HL-60/S4 treated with retinoic acid at 250 ng/mL for 4 days and 3 days (cell line): ENCODE measurements around the gene COL23A1.

Source experiments
- in situ Hi-C: fragments of 300-500 bp; cut with MboI; formaldehyde crosslinking; loops from 2 replicates; pipeline ENCODE4 v1.7.0; 2022; ENCODE audit warnings: low sequenced_read_pairs

Gene COL23A1

DNA sequence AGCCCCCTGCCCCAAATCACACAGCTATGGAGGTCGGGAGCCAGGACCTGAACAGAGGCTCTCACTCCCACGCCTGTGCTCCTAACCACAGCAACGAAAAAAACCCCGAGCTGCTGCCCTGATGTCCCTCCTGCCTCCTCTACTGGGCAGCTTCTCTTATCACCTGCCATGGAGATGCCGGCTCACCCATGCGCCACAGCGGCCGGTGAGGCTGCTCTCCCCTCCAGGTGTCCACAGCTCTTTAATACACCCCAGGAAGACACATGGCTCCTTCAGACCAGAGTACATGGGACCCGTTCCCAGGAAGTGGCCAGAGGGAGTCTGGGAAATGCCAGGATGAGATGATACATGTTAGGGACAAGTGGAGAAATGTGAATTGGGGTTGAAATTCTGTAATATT, 110.9 kb downstream of the COL23A1 start:
- in situ Hi-C loops = no loop called here

DNA sequence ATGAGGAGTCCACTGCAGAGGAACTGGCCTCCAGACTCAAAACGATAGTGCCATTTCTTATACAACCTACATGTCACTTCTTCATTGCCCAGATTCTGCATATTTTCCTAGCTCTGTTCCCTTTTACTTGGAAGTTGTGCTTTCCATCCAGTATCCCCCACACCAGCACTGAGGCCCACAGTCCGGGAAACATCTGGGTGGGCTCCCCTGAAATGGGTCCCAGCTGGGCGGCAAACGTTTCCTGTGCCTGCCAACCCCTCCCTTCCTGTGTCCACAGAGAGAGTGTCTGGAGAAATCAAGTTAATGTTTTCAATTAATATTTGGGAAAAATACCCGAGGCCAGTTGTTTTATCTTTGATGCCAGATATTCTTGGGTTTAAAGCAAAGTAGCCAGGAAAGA, 111.8 kb downstream of the COL23A1 start:
- in situ Hi-C loops = no loop called here

DNA sequence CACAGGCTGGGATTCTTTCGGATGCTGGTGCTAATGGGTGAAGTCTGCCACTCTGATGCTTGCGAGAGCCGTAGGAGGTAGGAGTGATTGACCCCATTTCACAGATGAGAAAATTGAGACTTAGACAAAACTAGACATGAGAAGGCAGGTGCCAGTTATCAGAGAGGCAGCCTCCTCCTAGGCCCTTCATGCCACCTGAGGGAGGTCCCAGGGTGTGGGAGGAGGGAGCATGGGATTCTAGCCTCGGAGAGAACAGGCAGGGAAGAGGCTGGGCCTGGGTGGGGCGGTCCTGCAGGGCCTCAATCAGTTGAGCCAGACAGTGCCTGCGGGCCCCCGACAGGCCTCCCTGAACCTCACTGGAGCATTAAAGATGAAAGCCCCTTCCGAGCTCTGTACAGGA, 112.4 kb downstream of the COL23A1 start:
- in situ Hi-C loops = no loop called here

DNA sequence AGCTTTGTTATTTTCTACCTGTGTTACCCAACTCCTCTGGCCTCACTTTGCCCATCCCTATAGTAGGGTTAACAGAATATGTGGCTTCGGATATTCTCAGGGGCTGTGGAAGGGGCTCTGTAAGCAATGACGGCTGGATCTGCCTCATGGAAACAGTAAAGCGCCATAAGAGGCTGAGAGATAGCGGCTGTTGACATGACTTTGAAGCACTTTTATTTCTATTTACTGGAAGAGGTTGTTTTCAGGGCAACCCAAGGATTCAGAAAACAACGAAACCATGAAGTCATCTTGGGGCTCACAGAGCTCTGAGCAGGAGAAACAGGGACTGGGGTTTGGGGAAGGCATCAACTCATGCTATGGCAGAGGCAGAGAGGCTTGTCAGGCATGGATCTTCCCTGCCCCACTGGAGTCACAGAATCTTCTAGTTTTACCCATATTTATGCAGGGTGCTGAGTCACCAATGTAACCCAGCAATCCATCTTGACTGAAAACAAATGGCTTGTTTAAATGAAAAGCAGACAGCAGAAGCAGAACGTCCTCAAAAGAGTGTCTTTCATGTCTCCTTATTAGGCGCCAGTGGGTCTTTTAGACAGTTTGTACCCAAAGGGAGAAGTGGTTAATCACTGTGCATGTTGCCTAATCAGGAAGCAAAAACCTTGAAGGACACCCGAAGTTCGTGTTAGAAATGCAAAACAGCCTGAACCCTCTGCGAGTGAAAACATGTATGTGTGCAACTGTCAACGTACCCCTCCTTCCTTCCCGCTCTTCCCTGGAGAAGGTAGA, 113.0 kb downstream of the COL23A1 start:
- in situ Hi-C loops = no loop called here

DNA sequence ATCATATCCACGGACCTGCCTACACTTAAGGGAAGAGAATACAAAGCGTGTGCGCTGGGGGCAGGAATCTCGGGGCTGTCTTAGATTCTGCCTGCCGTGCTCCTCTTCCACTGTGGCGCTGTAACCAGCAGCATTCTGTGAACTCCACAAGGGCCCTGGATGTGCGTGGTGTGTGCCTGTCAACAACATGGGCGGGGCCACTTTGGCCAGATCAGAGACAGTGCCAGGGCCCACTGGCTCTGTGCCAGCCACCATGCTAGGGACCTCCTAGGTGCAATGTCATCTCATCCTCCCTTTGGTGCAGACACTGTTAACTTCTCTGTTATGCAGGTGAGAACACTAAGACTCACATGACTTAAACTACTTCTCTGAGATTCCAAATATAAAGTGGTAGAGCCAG, 113.7 kb downstream of the COL23A1 start:
- in situ Hi-C loops = no loop called here

DNA sequence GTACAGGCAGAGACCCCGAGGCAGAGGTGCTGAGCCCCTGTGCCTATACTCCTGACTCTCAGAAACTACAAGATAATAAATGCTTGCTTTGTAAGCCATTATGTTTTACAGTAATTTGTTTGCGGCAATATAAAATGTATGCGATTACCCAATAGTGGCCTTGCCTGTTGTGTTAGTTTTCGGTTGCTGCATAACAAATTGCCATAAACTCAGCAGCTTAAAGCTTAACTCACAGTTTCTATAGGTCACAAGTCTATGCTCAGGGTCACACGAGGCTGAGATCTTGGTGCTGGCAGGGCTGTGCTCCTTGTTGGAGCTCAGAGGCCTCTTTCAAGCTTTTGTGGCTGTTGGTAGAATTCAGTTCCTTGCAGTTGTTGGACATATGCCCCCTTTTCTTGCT, 114.8 kb downstream of the COL23A1 start:
- in situ Hi-C loops = no loop called here

DNA sequence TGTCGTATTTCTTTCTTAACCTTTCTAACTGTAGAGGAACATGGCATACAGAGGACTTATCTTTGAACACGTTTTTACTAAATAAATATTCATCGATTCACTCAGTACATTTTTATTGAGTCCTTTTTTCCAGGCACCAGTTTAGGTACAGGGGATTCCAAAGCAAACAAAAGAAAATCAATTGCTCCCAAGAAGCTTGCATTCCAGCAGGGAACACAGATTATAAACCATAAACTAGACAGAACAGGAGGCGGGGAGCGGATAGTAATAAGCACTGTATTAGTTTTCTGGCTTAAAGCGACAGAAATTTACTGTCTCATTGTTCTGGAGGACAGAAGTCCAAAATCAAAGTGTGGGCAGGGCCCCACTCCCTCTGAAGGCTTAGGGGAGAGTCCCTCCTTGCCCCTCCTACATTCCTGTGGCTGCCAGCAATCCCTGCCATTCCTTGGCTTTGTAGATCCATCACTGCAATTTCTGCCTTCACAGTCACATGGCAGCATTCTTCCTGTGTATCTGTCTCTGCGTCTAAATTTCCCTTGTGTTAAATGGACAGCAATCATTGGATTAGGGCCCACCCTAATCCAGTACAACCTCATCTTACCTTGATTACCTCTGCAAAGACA, 115.5 kb downstream of the COL23A1 start:
- in situ Hi-C loops = no loop called here

DNA sequence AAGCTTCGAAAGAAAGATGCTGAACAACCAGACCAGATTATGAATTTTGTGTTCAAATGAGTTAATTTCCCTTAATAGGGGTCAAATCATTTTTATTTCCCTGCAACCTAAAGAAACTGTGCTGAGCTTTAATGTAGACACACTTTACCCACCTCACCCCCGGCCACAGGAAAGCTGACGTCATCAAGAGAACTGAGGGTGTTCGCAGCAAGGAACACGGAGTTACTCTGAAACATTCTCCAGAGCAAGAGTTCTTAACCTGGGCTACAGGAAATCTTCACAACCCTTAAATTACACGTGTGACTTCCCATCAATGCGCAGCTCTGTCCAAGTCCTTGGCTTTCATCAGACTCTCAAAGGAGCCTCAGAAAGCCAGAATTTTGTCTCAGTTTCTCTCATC, 116.3 kb downstream of the COL23A1 start:
- in situ Hi-C loops = no loop called here

DNA sequence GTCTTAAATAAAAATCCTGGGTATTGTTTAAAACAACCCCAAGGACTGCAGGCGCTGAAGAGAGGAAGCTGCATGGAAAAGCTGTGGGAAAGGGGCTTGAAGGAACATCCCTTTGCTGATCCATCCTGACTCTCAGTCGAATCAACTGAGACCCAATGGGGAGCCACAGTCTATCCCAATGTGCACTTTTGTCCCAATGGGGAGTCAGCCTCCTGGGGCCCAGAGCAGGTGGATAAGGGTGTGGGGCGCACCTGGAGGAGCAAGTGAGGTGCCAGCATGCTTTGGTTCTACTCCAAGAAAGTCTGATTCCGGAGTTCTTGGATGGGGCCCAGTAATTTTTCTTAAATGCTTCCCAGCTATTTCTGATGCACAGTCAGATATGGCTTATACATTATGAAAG, 118.1 kb downstream of the COL23A1 start:
- in situ Hi-C loops = no loop called here

DNA sequence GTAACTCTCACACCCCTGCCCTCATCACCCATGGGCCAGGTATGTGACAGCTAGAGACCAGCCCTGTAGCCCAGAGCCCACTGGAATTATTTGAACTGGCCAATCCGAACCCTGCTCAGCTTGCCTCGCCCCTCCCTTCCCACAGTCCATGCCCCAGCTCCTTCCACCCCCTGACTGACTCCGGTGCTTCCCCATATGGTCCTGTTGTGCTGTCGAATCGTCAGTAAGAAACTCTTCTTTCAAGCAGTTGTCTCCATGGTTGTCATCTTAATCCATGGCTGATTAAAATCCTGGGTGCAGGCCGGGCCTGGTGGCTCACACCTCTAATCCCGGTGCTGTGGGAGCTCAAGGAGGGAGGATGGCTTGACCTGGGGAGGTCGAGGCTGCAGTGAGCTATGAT, 118.5 kb downstream of the COL23A1 start:
- in situ Hi-C loops = no loop called here

DNA sequence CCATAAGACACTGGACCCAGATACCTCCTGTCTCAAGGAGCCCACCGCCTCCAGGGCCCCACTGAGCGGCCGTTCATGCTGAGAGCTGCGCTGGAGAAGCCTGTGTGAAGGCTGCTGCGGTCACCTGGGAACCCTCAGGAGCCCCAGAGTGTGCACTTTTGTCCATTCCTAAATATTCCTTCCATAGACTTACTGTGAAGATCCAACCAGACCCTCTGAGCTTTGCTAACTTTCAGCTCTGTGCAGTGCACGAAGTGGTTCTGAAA, 119.5 kb downstream of the COL23A1 start:
- in situ Hi-C loops = no loop called here

DNA sequence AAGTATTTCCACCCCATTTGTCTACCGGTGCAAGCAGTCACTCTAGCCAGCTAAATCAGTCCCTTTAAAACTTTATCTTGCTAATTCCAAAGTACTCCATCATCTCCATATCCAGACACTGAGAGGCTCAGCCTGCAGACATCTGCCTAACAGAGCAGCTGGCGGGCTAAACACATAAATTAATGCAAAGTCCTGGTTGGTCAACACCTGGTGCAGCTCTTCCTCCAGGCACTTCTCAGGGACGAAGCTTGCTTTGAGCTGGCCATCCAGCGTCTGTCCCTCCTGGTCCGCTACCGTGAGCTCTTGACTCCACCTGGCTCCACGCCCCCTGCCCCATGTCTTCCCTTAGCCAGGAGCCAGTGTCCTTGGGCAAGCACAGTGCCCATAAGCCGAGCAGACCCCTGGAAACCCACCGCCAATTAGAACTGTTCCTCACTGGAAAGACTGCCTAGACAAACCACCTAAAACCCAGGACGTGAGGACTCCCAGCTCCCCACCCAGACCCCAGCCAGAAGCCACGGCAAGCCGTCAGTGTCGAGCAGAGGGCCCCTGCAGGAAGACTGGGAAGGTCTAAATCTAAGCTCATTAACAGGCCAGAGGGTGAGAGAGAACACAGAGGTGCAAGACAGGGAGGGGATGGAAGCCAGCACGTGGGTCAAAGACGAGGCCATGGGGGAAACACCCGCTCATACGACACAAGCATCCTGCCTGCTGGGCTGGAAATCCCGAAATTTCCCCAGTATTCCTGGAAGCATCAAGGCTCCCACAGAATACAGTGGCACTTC, 120.0 kb downstream of the COL23A1 start:
- in situ Hi-C loops = no loop called here

DNA sequence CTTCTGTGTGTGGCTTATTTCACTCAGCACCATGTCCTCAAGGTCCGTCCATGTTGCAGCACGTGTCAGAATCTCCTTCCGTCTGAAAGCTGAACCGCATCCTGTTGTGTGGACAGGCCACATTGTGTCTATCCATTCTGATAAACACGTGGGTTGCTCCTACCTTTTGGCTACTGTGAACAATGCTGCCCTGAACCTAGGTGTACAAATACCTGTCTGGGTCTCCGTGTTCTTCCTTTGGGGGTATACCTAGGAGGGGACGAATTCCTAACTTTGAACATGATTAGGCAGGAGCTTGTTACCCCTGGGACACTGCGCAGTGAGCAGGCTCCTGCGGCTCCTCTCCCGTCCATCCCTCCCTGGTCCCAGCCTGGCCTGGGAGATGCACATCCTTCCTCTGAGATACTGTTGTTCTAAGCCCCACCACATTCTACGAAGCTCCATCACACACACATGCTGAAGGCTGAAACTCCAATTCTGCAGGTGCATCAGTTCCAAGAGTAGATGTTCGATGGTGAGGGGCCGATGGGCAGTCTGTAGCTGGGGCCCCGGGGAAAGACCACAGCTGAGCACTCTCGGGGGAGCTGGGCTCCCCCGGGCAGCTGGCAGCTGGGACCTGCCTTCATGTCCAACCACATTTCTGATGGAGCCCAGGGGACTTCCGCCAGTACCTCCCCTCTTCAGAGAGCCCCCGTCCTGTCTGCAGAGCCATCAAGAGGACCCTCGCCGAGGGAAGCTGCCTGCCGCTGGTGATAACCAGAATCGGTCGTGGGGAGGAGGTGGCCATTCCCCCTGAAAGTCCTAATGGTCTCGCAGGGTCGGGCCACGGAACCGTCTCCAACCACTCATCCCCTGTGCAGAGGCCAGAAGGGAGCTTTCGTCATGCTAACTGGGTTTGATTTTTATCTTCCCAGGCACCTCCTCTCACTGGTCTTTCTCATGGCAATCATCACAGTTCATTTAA, 120.9 kb downstream of the COL23A1 start:
- in situ Hi-C loops = no loop called here

DNA sequence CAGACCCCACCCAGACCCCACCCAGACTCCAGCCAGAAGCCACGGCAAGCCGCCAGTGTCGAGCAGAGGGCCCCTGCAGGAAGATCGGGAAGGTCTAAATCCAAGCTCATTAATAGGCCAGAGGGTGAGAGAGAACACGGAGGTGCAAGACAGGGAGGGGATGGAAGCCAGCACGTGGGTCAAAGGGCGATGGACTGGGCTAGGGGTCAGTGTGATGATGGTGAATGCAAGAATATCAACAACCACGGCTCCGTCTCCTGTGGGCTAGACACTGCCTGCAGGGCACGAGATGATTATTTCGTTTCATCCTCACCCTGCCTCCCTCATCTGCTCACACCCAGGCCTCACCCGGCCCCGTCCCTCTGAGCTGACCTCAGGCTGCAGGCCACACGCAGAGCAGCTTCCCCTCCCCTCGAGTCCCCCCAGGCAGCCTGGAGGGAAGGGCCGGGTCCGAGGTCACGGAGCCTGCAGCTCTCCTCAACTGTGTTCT, 122.0 kb downstream of the COL23A1 start:
- in situ Hi-C loops = no loop called here

DNA sequence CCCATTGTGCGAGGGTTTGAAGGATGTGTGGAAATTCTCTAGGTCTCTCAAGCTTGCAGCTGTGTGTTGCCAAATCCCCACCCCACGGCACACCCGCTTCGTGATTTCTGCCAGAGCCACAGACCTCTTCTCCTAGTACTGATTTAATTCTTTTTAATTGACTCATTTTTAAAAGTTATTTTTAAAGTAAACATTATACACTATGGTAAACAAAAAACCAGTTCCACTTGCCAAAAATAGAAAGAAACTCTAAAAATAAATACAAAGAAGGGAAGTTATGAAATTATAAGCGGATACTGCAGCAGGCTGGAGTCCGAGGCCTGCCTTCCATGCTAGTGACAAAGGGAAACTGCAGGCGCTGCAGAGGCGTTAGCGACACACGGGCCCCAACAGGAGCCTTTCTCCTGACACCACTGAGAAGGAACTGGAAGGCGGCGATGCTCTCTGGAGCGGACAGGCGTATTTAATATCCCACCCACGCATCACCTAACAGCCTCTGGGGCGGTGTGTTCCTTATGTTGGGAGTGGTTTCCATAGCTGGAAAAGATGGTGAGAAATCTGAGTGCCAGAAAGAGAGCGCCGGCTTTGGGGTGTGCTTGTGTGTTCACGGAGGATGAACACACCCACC, 122.5 kb downstream of the COL23A1 start:
- in situ Hi-C loops = no loop called here

DNA sequence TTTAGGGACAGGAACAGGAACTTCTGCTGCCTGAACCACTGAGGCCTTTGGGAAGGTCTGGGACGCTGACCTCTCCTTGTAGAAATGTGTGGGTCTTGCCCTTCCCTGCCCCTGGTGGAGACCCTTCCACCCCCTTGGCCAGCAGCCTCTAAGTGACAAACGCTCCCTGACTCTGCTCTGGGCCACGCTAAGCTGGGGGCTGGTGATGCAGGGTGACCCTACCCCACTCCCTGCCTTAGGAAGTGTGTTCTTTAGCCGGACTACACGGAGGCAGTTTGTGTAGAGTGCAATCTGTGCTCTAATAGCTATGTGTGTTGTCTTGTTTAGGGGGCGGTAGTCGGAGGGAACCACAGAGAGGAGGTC, 123.0 kb downstream of the COL23A1 start:
- in situ Hi-C loops = no loop called here

DNA sequence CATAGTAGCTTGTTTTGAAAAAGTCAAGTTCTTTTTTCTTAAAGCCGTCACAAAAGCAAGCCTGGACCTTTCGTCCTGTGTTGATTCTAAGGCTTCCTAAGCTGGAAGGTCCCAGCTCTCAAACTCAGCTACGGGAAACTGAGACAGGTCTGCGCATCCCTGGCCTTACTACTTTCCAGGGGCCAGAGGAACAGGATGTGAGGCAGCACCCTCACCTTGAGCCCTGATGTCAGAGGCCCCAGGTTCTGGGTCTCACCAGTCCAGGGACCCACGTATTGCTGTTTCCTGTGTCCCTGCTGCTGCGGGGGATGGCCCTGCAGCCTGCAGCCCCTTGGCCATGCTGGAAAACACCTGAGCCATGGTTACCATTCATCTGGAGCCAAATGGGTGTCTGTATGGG, 123.9 kb downstream of the COL23A1 start:
- in situ Hi-C loops = no loop called here

DNA sequence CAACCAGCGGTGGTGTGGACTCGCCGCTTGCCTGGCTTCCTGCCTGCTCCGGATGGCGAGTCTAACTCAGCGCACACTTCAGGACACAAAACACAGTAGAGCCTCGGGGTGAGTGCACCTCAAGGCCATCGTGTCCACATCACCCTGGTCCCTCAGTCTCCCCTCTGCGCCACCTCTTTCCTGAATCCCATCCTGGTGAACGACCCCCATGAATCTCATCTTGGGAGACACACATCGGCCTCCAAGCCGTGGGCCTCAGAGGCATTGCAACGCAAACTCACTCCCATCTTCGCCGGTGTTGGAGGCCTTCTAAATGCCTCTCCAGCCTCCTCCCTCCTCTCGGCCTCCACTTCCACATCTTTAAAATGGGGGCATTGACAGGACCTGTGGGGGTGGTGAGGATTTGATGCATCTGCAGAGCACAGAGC, 124.3 kb downstream of the COL23A1 start:
- in situ Hi-C loops = no loop called here

DNA sequence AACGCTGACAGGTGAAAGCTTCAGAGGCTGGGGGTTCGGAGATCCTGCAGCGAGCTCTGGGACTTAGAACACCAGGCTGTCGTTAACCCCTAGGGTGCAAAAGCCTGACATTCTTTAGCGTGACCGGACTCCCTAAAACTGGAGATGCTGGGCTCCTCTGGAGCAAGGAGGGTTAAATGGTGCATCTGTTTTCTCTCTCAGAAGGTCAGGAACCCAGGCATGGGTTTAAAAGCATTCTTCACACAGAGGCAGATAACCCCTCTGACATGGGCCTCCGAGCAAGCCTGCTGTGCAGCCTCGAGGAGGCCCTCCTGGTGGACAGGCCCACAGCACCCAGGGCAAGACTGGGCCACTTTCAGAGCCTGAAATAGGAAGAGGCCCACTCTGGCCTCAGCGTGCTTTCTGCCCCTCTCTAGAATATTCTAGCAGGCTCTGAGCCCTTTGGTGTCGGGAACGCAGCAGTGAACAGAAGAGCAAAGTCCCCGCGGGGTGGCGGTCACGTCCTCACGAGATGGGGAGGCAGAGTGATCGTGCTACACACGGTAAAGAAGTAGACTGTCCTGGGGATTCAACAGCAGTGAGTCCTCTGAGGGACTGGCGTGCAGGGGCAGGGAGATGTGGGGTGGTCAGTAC, 124.8 kb downstream of the COL23A1 start:
- in situ Hi-C loops = no loop called here

DNA sequence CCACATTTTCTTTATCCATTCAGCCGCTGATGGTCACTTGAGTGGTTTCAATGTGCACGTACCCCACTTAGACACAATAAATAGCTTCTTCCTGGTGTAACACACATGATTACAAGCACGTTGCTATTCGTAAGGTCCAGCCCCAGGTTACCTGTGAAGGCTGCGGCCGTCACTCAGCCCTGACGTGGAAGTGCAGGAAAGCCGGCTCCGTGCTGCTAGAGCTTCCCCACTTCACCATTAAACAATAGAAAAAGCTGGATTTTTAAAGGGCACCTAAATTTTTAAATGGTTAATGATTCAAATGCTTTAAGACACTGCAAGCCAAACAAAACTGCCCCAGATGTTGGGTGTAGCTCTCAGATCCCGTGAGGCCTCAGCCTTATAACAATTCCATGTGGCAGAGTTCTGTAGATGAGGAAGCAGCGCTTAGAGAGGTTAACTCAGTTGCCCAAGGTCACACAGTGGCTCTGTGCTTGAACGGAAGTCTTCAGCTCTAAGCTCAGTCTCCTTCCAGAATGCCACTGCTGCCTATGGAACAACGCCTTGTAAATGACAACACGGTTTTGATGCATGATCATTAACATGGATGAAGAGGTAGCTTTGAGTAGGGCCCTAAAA, 125.7 kb downstream of the COL23A1 start:
- in situ Hi-C loops = no loop called here
